ENCODE data around the gene REG4. TPM values are rescaled to one million over a fixed set of nuclear protein-coding genes. Genes with fewer than 3 reads are reported as not detected.

Gene REG4
- total RNA-seq, 1 experiment from 2014 or later: not detected

- no peaks in the 10 kb centered on the region for H3K79me2 ChIP-seq (ENCODE audit: insufficient read depth, low read length)
- BruUV-seq (replicated peaks): no TSS peak
- no peaks in the 10 kb centered on the region for H3K9me2 ChIP-seq (ENCODE audit: insufficient read depth)
- CTCF ChIA-PET: interaction anchor here (1.2 kb wide), 1 partner anchor 11 kb away, joined by 4 read pairs; no protein-coding TSS in a partner anchor
- RAD21 ChIA-PET (ENCODE audit: low non-redundant PET in 1 of 2, low total read pairs in 2 of 2, uncharacterized antibody in 2 of 2, unreplicated experiment in 2 of 2): no interaction called here
- H2AFZ ChIP-seq (ENCODE audit: low read depth, low read length, poor library complexity, severe bottlenecking): no peak overlapping the region
- H3K27ac ChIP-seq (ENCODE audit: low read depth, low read length): no peak overlapping the region
- ATAC-seq (no peak), DNase-seq (ENCODE audit: low read depth, low spot score) (no peak)
- H3K4me1 ChIP-seq (ENCODE audit: control insufficient read depth in 1 of 2, insufficient read depth in 2 of 2, low read length in 2 of 2): peaks cover 0 to 14% of the 10 kb centered on the region in 2 experiments; a peak in 2 of 4 replicates
- H3K27me3 ChIP-seq (ENCODE audit: insufficient read depth, low read length): no peaks in the 10 kb centered on the region
- intact Hi-C loops (cut with micrococcal nuclease): no loop called here
- POLR2A ChIA-PET: no interaction called here
- H4K20me1 ChIP-seq (ENCODE audit: insufficient read depth): no peaks in the 10 kb centered on the region
- H3K4me2 ChIP-seq (ENCODE audit: low read length): no peak overlapping the region
- no peak for TF ChIP-seq TCF7L2 (IDR thresholded peaks at IDR 0.05; ENCODE audit: borderline replicate concordance, extremely low read depth, insufficient read depth, insufficient read length)
- TF ChIP-seq FOSL1 (IDR thresholded peaks at IDR 0.05; ENCODE audit: low read depth): no peak
- TF ChIP-seq YY1 (IDR thresholded peaks at IDR 0.05; ENCODE audit: extremely low read depth, insufficient replicate concordance, low read depth, low read length): no peak
- no peak for TF ChIP-seq ELF1 (IDR thresholded peaks at IDR 0.05; ENCODE audit: borderline replicate concordance, low read depth)
- TF ChIP-seq REST (IDR thresholded peaks at IDR 0.05; ENCODE audit: low read depth): no peak
- TF ChIP-seq MAX (IDR thresholded peaks at IDR 0.05): no peak
- TF ChIP-seq RAD21 (IDR thresholded peaks at IDR 0.05; ENCODE audit: low read depth): no peak
- TF ChIP-seq ATF3 (IDR thresholded peaks at IDR 0.05): no peak
- no peak for TF ChIP-seq EGR1 (IDR thresholded peaks at IDR 0.05; ENCODE audit: low read depth)
- no peak for TF ChIP-seq CEBPB (IDR thresholded peaks at IDR 0.05; ENCODE audit: low read depth)
- TF ChIP-seq ZBTB33 (IDR thresholded peaks at IDR 0.05; ENCODE audit: extremely low read depth, insufficient replicate concordance, low read length): no peak
- TF ChIP-seq JUND (IDR thresholded peaks at IDR 0.05): no peak
- no peak for TF ChIP-seq CTCF (IDR thresholded peaks at IDR 0.05 in 2 of 3, conservative IDR thresholded peaks at IDR 0.05 in 1 of 3; ENCODE audit: borderline replicate concordance in 1 of 3, insufficient read depth in 1 of 3, low read depth in 2 of 3, low read length in 2 of 3)
- no peak for TF ChIP-seq SRF (IDR thresholded peaks at IDR 0.05; ENCODE audit: low read depth)
- no peak for TF ChIP-seq ZNF274 (IDR thresholded peaks at IDR 0.05; ENCODE audit: low read depth, low read length)
- TF ChIP-seq CBX3 (IDR thresholded peaks at IDR 0.05; ENCODE audit: low read depth): no peak
- no peak for TF ChIP-seq ZFX (IDR thresholded peaks at IDR 0.05)
- TF ChIP-seq POLR2AphosphoS5 (IDR thresholded peaks at IDR 0.05; ENCODE audit: low read depth, low read length): no peak
- no peak for TF ChIP-seq EZH2phosphoT487 (IDR thresholded peaks at IDR 0.05; ENCODE audit: borderline replicate concordance)
- TF ChIP-seq SIN3A (IDR thresholded peaks at IDR 0.05; ENCODE audit: low read depth): no peak
- H3K4me3 ChIP-seq (replicated peaks in 1 of 2; ENCODE audit: low read depth in 1 of 2, low read length in 2 of 2): no peak overlapping the region
- no peak overlapping the region for H3K9ac ChIP-seq (ENCODE audit: low read length)
- no peaks in the 10 kb centered on the region for H3K9me3 ChIP-seq (ENCODE audit: control insufficient read depth in 1 of 2, insufficient read depth in 1 of 2, low read depth in 1 of 2, low read length in 2 of 2)
- no peaks in the 10 kb centered on the region for H3K36me3 ChIP-seq (ENCODE audit: control insufficient read depth in 1 of 2, insufficient read depth in 2 of 2, low read length in 2 of 2)
Measured at GRCh38 chr1:119815361-119815760, 4.1 kb upstream of the REG4 start.

Measured in HCT116 (cell line).